ENCODE results near the gene APOBEC3H. TPM values are rescaled to one million over a fixed set of nuclear protein-coding genes. Genes with fewer than 3 reads are reported as not detected.

Gene APOBEC3H
- total and polyA plus RNA-seq, 2 donors (not counting 3 experiments of a cell fraction or from before 2014, with no cell fraction given): not detected

DNA sequence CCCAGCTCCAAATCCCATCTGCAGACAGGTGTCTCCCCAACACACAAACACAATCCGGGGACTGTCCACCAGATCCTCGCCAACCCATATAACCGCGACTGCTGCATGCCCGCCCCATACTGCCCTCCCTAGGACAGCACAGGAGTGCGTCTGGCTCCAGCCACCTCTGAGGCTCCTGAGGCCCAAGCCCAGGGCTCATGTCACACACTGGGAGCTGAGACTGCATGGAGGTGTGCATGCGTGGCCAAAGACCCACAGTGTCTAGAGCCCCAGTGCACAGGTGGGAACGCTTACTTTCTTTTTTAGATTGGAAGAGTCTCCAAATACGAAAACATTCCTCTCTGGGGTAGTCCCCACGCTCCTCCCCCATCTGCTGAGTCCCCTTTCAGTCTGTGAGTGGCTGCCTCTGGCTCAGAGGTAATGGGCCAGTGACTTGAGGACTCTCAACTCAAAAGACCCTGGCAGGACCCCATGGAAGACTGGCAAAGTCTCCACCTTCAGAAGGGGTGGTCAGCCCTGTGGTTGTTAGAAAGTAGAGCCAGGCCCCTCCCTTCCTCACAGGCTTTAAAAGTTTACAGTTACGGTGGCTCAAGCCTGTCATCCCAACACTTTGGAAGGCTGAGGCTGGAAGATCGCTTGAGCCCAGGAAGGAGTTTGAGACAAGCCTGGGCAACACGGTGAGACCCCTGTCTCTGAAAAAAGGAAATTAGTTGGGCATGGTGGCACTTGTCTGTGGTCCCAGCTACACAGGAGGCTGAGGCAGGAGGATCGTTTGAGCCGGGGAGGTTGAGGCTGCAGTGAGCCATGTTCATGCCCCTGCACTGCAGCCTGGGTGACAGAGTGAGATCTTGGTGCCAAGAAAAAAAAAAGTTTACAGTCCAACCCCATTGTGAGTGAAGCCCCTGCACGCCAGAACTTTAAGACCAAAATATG is 53.1 kb downstream of the APOBEC3H start:
- H3K27ac ChIP-seq (ENCODE audit: insufficient read depth, low read depth, low read length): no peak overlapping the region
- no peaks in the 10 kb centered on the region for H3K9me3 ChIP-seq (replicated peaks; ENCODE audit: control insufficient read depth, insufficient read depth, low read length)
- DNase-seq (ENCODE audit: low read depth, low spot score): no peak
- dilution Hi-C loops (cut with MboI; ENCODE audit: extremely low pct_ligation_motif_present, low sequenced_read_pairs): no loop called here
- FAIRE-seq: no peak
- no peak overlapping the region for H3K4me3 ChIP-seq (replicated peaks in 1 of 3; ENCODE audit: insufficient read depth in 1 of 3, low read depth in 1 of 3, low read length in 3 of 3)
- TF ChIP-seq, protein P1, sequence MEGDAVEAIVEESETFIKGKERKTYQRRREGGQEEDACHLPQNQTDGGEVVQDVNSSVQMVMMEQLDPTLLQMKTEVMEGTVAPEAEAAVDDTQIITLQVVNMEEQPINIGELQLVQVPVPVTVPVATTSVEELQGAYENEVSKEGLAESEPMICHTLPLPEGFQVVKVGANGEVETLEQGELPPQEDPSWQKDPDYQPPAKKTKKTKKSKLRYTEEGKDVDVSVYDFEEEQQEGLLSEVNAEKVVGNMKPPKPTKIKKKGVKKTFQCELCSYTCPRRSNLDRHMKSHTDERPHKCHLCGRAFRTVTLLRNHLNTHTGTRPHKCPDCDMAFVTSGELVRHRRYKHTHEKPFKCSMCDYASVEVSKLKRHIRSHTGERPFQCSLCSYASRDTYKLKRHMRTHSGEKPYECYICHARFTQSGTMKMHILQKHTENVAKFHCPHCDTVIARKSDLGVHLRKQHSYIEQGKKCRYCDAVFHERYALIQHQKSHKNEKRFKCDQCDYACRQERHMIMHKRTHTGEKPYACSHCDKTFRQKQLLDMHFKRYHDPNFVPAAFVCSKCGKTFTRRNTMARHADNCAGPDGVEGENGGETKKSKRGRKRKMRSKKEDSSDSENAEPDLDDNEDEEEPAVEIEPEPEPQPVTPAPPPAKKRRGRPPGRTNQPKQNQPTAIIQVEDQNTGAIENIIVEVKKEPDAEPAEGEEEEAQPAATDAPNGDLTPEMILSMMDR (IDR thresholded peaks at IDR 0.05; ENCODE audit: extremely low read depth in 1 of 2, insufficient read depth in 1 of 2, low read depth in 1 of 2, low read length in 2 of 2): no peak
- TF ChIP-seq JUN (IDR thresholded peaks at IDR 0.05; ENCODE audit: borderline replicate concordance, insufficient read depth, insufficient read length, low read depth) (no peak), GATA2 (IDR thresholded peaks at IDR 0.05; ENCODE audit: insufficient read depth, insufficient read length, low read depth, low read length) (no peak), EZH2 (IDR thresholded peaks at IDR 0.05; ENCODE audit: borderline replicate concordance, low read depth, low read length, severe bottlenecking) (no peak), POLR2AphosphoS5 (IDR thresholded peaks at IDR 0.05; ENCODE audit: insufficient read depth, low read depth, low read length) (no peak), FOS (IDR thresholded peaks at IDR 0.05; ENCODE audit: borderline replicate concordance, insufficient read depth, low read length) (no peak), POLR2A (IDR thresholded peaks at IDR 0.05; ENCODE audit: low read depth, low read length) (no peak)
- TF ChIP-seq, protein P2, sequence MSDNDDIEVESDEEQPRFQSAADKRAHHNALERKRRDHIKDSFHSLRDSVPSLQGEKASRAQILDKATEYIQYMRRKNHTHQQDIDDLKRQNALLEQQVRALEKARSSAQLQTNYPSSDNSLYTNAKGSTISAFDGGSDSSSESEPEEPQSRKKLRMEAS (IDR thresholded peaks at IDR 0.05; ENCODE audit: insufficient read depth, insufficient read length): no peak
- BruUV-seq (replicated peaks): no TSS peak
- H3K9ac ChIP-seq (replicated peaks; ENCODE audit: extremely low read depth, insufficient read depth, low read length): no peak overlapping the region
- H3K36me3 ChIP-seq (ENCODE audit: control insufficient read depth in 2 of 2, extremely low read depth in 1 of 2, insufficient read depth in 2 of 2, low read length in 2 of 2): no peaks in the 10 kb centered on the region
- H4K20me1 ChIP-seq (replicated peaks; ENCODE audit: control insufficient read depth, extremely low read depth, insufficient read depth, low read length): no peaks in the 10 kb centered on the region
- no peaks in the 10 kb centered on the region for H3K9me1 ChIP-seq (replicated peaks; ENCODE audit: control insufficient read depth, extremely low read depth, insufficient read depth, low read length)
- POLR2A ChIA-PET: interaction anchor here (2.8 kb wide), 1 partner anchor 169 kb away, joined by 14 read pairs; the partner anchor contains the start of gene RPL3
- no peak overlapping the region for H2AFZ ChIP-seq (ENCODE audit: low read depth, low read length)
- no peak overlapping the region for H3K4me2 ChIP-seq (ENCODE audit: insufficient read depth, low read length)
- CTCF ChIA-PET: interaction anchor here (0.9 to 1.6 kb wide), 5 partner anchors 15 to 281 kb away, joined by 3 to 4 read pairs (median 3); no protein-coding TSS in a partner anchor
- peaks cover 5% of the 10 kb centered on the region for H3K4me1 ChIP-seq (ENCODE audit: control insufficient read depth, extremely low read depth, insufficient read depth, low read length)
- H3K27me3 ChIP-seq (ENCODE audit: control insufficient read depth in 2 of 2, insufficient read depth in 2 of 2, low read length in 2 of 2): peaks cover 12 to 19% of the 10 kb centered on the region in 2 experiments
- intact Hi-C loops (cut with micrococcal nuclease): no loop called here
- H3K79me2 ChIP-seq (ENCODE audit: control insufficient read depth, insufficient read depth, low read length): no peaks in the 10 kb centered on the region
